Esophagus squamous epithelium (tissue), 4 donors: ENCODE results near the gene PKDCC.

ENCODE experiments used
- POLR2A ChIP-seq, 4 donors: fragments of 450-650 bp; IDR thresholded peaks; one replicate each; pipeline ENCODE4 v1.6.1; 2017; ENCODE audit warnings: antibody characterized with exemption in 4 of 4, mild to moderate bottlenecking in 4 of 4, moderate library complexity in 3 of 4
- TF ChIP-seq, protein P1 (sequence below), 6 experiments: fragments of 450-650 bp in 4 of 6; fragments of 200-600 bp in 2 of 6; sonication (generic) in 2 of 6; IDR thresholded peaks; one replicate each; pipeline ENCODE4 v1.5.1; 2016 to 2019; ENCODE audit warnings: antibody characterized with exemption in 6 of 6, mild to moderate bottlenecking in 4 of 6, moderate library complexity in 4 of 6

- TF ChIP-seq, protein P1, sequence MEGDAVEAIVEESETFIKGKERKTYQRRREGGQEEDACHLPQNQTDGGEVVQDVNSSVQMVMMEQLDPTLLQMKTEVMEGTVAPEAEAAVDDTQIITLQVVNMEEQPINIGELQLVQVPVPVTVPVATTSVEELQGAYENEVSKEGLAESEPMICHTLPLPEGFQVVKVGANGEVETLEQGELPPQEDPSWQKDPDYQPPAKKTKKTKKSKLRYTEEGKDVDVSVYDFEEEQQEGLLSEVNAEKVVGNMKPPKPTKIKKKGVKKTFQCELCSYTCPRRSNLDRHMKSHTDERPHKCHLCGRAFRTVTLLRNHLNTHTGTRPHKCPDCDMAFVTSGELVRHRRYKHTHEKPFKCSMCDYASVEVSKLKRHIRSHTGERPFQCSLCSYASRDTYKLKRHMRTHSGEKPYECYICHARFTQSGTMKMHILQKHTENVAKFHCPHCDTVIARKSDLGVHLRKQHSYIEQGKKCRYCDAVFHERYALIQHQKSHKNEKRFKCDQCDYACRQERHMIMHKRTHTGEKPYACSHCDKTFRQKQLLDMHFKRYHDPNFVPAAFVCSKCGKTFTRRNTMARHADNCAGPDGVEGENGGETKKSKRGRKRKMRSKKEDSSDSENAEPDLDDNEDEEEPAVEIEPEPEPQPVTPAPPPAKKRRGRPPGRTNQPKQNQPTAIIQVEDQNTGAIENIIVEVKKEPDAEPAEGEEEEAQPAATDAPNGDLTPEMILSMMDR (IDR thresholded peaks at IDR 0.05): no peak
- no peak for TF ChIP-seq POLR2A (IDR thresholded peaks at IDR 0.05)
These were observed 26.1 kb downstream of the PKDCC start for GRCh38 chr2:42073739-42074503.
